Endothelial cell of umbilical vein (primary cell): ENCODE data around the gene FUT3. TPM values are rescaled to one million over a fixed set of nuclear protein-coding genes. Genes with fewer than 3 reads are reported as not detected.

Experiments
- BruUV-seq: library from RNA; stranded (reverse); fragments of 400-500 nt; replicated peaks from 2 replicates; lab custom pipeline; 2021; lab: Mats Ljungman, UMichigan
- CTCF ChIA-PET: fragments of 300-600, 350-600 bp; sonication (Branson Sonifier 250); formaldehyde crosslinking; loops from one replicate; lab custom pipeline; 2021; ENCODE audit warnings: antibody characterized with exemption, inconsistent platforms; lab: Charles Lee
- POLR2A ChIA-PET: fragments of 300-600, 350-600 bp; sonication (Branson Sonifier 250); formaldehyde crosslinking; loops from one replicate; lab custom pipeline; 2021; ENCODE audit warnings: antibody characterized with exemption, inconsistent platforms; lab: Charles Lee
- DNase-seq: peaks from one replicate; pipeline ENCODE4 v3.0.0-alpha.2; 2011; ENCODE audit warnings: low read depth, low spot score
- FAIRE-seq: peaks from 2 replicates; lab custom pipeline; 2011; peaks lifted over from hg19 to GRCh38; lab: Jason Lieb, UNC
- H2AFZ ChIP-seq: 2 replicates; pipeline ENCODE4 v1.6.0; 2012; ENCODE audit warnings: low read depth, low read length, control low read depth, inconsistent platforms
- H3K27ac ChIP-seq: 2 replicates; pipeline ENCODE4 v1.5.1; 2011; ENCODE audit warnings: low read depth, mild to moderate bottlenecking, control low read depth, low read length, moderate library complexity; ENCODE audit not compliant: insufficient read depth
- H3K27me3 ChIP-seq, 2 experiments: 2 replicates each; pipeline versions ENCODE4 v1.6.0 to v1.6.1; 2011; ENCODE audit warnings: low read length in 2 of 2, mixed read lengths in 1 of 2; ENCODE audit not compliant: control insufficient read depth in 2 of 2, insufficient read depth in 2 of 2
- H3K36me3 ChIP-seq, 2 experiments: 2 replicates in 1 of 2; 3 replicates in 1 of 2; pipeline ENCODE4 v1.5.1; 2011; ENCODE audit warnings: low read length in 2 of 2, mild to moderate bottlenecking in 1 of 2, moderate library complexity in 1 of 2; ENCODE audit not compliant: control insufficient read depth in 2 of 2, insufficient read depth in 2 of 2; ENCODE audit errors: extremely low read depth in 1 of 2
- H3K4me1 ChIP-seq: 3 replicates; pipeline ENCODE4 v1.5.1; 2011; ENCODE audit warnings: mild to moderate bottlenecking, low read length; ENCODE audit not compliant: control insufficient read depth, insufficient read depth; ENCODE audit errors: extremely low read depth
- H3K4me2 ChIP-seq: 2 replicates; pipeline ENCODE4 v1.6.1; 2011; ENCODE audit warnings: low read length, control low read depth, mixed read lengths; ENCODE audit not compliant: insufficient read depth
- H3K4me3 ChIP-seq, 3 experiments: fragments of 200-600 bp in 1 of 3; sonication (generic), shearing (Covaris generic) in 1 of 3; replicated peaks in 1 of 3; 2 replicates each; pipeline ENCODE4 v1.5.1; 2011 to 2016; ENCODE audit warnings: control low read depth in 3 of 3, low read length in 3 of 3, mild to moderate bottlenecking in 2 of 3, inconsistent platforms in 1 of 3, low read depth in 1 of 3, moderate library complexity in 1 of 3; ENCODE audit not compliant: insufficient read depth in 1 of 3
- H3K79me2 ChIP-seq: 2 replicates; pipeline ENCODE4 v1.6.0; 2012; ENCODE audit warnings: low read length, inconsistent platforms; ENCODE audit not compliant: control insufficient read depth, insufficient read depth
- H3K9ac ChIP-seq: replicated peaks from 2 replicates; pipeline ENCODE3; 2011; ENCODE audit warnings: low read length, control low read depth; ENCODE audit not compliant: insufficient read depth; ENCODE audit errors: extremely low read depth
- H3K9me1 ChIP-seq: replicated peaks from 3 replicates; pipeline ENCODE4 v1.6.0; 2011; ENCODE audit warnings: mild to moderate bottlenecking, low read length; ENCODE audit not compliant: control insufficient read depth, insufficient read depth; ENCODE audit errors: extremely low read depth
- H3K9me3 ChIP-seq: replicated peaks from 2 replicates; pipeline ENCODE4 v1.5.1; 2012; ENCODE audit warnings: low read length, inconsistent platforms; ENCODE audit not compliant: control insufficient read depth, insufficient read depth
- H4K20me1 ChIP-seq: replicated peaks from 2 replicates; pipeline ENCODE3; 2011; ENCODE audit warnings: mild to moderate bottlenecking, low read length; ENCODE audit not compliant: control insufficient read depth, insufficient read depth; ENCODE audit errors: extremely low read depth
- EZH2 ChIP-seq: IDR thresholded peaks from 2 replicates; pipeline ENCODE4 v1.6.1; 2012; ENCODE audit warnings: borderline replicate concordance, low read depth, mild to moderate bottlenecking, moderate library complexity, low read length, inconsistent platforms; ENCODE audit not compliant: severe bottlenecking
- FOS ChIP-seq: IDR thresholded peaks from 2 replicates; pipeline ENCODE4 v1.6.1; 2011; ENCODE audit warnings: mild to moderate bottlenecking, low read length, moderate library complexity, borderline replicate concordance; ENCODE audit not compliant: insufficient read depth
- GATA2 ChIP-seq: IDR thresholded peaks from 2 replicates; pipeline ENCODE4 v1.7.0; 2011; ENCODE audit warnings: low read depth, mild to moderate bottlenecking, moderate library complexity, mixed read lengths, low read length; ENCODE audit not compliant: insufficient read length, insufficient read depth
- JUN ChIP-seq: IDR thresholded peaks from 2 replicates; pipeline ENCODE4 v1.6.1; 2011; ENCODE audit warnings: borderline replicate concordance, low read depth; ENCODE audit not compliant: insufficient read length, insufficient read depth
- MYC ChIP-seq: IDR thresholded peaks from one replicate; pipeline ENCODE4 v1.6.1; 2011; ENCODE audit warnings: mild to moderate bottlenecking, low read depth, low read length
- dilution Hi-C: fragments of 300-500 bp; cut with MboI; formaldehyde crosslinking; loops from one replicate; pipeline ENCODE4 v1.15.0; 2019; ENCODE audit warnings: low sequenced_read_pairs; ENCODE audit not compliant: extremely low pct_ligation_motif_present
- intact Hi-C: fragments of 100-400 bp; cut with micrococcal nuclease; formaldehyde crosslinking; loops from one replicate; pipeline ENCODE4 v1.10.0; 2022
- polyA plus RNA-seq, 4 experiments: library from polyadenylated mRNA; depleted of rRNA in 3 of 4; stranded (reverse) in 3 of 4; unstranded in 1 of 4; fragments of >200 nt; gene quantifications; 2 replicates each; pipeline versions ENCODE4 v1.2.1 to v1.2.3, GENCODE V29; 2011 to 2012; ENCODE audit warnings: missing spikeins in 1 of 4
- total RNA-seq: library from RNA; stranded (reverse); gene quantifications from 2 replicates; pipeline ENCODE4 v1.2.3, GENCODE V29; 2021
- TF ChIP-seq, protein P1 (sequence below): IDR thresholded peaks from 2 replicates; pipeline ENCODE4 v1.6.1; 2011; ENCODE audit not compliant: insufficient read depth, insufficient read length

The FUT3 gene
- total and polyA plus RNA-seq, 2 donors (not counting 3 experiments of a cell fraction or from before 2014, with no cell fraction given) = not detected

DNA sequence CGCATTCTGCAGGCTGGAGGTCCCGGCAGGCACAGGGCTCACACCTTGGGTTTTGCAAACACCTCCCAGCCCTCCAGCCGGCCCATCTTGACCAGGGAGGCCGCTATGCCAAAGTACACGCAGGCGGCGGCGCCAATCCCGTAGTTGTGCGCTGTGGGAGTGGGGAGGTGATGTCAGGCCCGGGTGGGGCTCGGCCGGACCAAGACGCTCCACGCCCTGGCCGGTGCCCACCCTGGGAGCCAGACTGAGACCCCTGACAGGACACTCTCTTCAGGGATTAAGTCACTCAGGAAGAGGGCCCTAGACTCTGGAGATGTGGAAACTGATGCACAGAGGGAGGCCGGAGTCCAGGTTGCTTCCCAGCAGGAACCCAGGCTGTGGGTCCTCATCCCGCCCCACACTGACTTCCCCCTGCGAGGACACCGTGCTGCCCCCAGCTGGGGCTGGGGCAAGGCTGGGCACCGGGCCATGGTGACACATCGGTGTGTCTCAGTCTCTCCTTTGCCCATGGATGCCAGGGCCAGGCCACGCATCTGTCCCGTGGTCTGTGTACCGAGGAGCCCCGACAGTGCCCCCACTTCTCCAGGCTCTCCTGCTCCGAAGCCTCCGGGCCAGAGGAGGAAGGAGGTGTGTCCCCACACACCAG is 43.6 kb upstream of the FUT3 start:
- FAIRE-seq (no peak), DNase-seq (no peak)
- Histone ChIP-seq H3K9me3 (no peaks in the 10 kb centered on the region), H3K9ac (no peak overlapping the region), H3K36me3 (peaks cover 0 to 15% of the 10 kb centered on the region in 2 experiments), H3K4me3 (no peak overlapping the region), H3K9me1 (no peaks in the 10 kb centered on the region), H3K27me3 (no peaks in the 10 kb centered on the region), H3K79me2 (peaks cover 8% of the 10 kb centered on the region), H3K27ac (no peak overlapping the region), H3K4me2 (no peak overlapping the region), H3K4me1 (peaks cover 19% of the 10 kb centered on the region), H4K20me1 (no peaks in the 10 kb centered on the region), H2AFZ (no peak overlapping the region)
- POLR2A ChIA-PET = no interaction called here
- TF ChIP-seq MYC (no peak), GATA2 (no peak), EZH2 (no peak), FOS (no peak), JUN (no peak)
- TF ChIP-seq, protein P1, sequence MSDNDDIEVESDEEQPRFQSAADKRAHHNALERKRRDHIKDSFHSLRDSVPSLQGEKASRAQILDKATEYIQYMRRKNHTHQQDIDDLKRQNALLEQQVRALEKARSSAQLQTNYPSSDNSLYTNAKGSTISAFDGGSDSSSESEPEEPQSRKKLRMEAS = no peak
- dilution Hi-C loops (no loop called here), intact Hi-C loops (no loop called here)
- BruUV-seq = no TSS peak
- CTCF ChIA-PET = no interaction called here
